Raji (cell line): ENCODE results near the gene SCYGR8.

Source experiments
- POLR2A ChIP-seq: IDR thresholded peaks from 2 replicates; pipeline ENCODE4 v1.6.1; 2011; ENCODE audit warnings: low read depth, low read length, control low read depth; ENCODE audit not compliant: insufficient read depth

SCYGR8 gene

GRCh38 chr2:227745594-227745993, at the start of gene SCYGR8:
Gene SCYGR8 (plus strand): TSS chr2:227745894. CDS start chr2:227745894, 0 bp downstream.
- no peak for TF ChIP-seq POLR2A

- TF ChIP-seq POLR2A, result no peak
Observed at GRCh38 chr2:227696990-227697679, 48.6 kb upstream of the SCYGR8 start.

DNA sequence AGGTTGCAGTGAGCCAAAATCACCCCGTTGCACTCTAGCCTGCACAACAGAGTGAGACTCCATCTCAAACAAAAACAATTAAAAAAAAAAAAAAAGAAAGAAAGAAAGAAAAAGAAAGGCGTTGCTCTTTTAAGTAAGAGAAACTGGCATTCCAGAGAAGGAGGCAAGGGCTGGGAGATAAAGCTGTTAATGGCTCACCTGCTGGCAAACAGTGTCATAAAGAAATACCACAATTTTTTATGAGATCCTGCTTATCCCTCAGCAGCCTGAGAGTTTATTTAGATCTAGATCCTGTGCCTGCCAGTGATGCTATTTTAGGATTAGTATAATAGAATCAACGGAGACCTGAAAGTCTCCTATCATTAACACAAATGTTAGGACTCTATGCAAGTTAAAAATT, 44.1 kb upstream of the SCYGR8 start:
- no peak for TF ChIP-seq POLR2A

DNA sequence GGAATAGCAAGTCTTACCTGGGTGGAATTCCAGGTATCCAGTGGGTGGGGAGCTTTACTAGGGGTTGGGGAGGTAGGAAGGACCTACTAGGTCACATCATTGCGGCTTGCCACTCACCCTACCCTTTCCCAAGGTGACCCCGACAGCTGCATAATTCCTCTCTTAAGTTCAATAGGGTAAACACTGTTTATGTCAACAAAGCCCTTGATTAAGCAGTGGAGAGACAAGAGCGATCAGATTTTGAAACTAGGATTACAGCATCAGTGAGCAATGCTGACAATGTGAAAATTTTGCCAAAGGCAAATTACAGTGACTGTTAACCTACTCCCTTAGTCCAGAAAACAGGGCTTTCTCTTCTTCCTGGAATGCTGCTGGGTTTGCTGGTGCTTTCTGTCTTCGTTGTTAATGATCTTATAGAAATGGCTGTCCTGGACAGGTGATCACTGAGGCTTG, 42.4 kb upstream of the SCYGR8 start:
- TF ChIP-seq POLR2A, result no peak

GRCh38 chr2:227703961-227704360, 41.7 kb upstream of the SCYGR8 start:
- TF ChIP-seq POLR2A, result no peak

DNA sequence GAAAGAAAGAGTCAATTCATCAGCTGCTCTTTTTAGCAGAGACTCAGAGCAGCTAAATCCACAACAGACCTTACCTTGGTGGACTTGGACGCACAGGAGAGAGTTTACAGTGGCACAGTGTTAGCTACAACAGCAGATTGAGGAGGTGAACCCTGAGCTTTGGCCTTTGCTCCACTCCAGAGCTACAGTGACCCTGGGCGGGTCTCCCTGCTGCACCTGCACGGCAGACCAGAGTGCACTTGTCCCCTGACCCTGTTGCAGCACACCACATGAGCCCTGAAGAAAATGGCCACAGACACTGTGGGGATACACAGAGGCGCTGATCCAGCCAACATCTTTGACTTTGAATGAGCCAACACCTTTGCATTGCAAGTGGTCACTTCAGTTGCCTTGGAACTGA, 38.8 kb upstream of the SCYGR8 start:
- TF ChIP-seq POLR2A, result no peak

DNA sequence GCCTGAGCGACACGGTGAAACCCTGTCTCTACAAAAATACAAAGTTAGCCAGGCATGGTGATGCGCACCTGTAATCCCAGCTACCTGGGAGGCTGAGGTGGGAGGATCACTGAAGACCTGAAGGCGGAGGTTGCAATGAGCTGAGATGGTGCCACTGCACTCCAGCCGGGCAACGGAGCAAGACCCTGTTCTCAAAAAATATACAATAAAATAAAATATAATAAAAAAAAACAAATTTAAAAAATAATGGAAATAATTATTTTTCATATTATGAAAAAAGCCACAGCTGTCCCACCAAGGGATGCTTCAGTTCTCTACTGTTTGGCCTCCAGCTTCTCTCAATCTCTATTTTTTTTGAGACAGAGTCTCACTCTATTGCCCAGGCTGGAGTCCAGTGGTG, 38.3 kb upstream of the SCYGR8 start:
- TF ChIP-seq POLR2A, result no peak

DNA sequence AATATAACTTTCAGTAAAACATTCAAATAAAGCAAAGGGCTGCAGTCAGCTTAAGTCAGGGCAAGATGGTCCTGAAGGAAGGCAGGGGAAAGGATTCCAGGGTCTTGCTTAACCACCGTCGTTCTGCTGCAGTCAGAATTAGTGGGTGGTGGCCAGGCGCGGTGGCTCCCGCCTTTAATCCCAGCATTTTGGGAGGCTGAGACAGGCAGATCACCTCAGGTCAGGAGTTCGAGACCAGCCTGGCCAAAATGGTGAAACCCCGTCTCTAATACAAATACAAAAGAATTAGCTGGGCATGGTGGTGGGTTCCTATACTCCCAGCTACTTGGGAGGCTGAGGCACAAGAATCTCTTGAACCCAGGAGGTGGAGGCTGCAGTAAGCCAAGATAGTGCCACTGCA, 34.7 kb upstream of the SCYGR8 start:
- no peak for TF ChIP-seq POLR2A

GRCh38 chr2:227713291-227713690, 32.4 kb upstream of the SCYGR8 start:
- TF ChIP-seq POLR2A, result no peak

GRCh38 chr2:227716501-227716900, 29.2 kb upstream of the SCYGR8 start:
- TF ChIP-seq POLR2A, result no peak

- no peak for TF ChIP-seq POLR2A
Observed at GRCh38 chr2:227717687-227718567, 27.8 kb upstream of the SCYGR8 start, which contains the start of gene SLC19A3. Gene SLC19A3 (minus strand): TSS chr2:227718028. CDS start chr2:227702318, 15,710 bp downstream.

DNA sequence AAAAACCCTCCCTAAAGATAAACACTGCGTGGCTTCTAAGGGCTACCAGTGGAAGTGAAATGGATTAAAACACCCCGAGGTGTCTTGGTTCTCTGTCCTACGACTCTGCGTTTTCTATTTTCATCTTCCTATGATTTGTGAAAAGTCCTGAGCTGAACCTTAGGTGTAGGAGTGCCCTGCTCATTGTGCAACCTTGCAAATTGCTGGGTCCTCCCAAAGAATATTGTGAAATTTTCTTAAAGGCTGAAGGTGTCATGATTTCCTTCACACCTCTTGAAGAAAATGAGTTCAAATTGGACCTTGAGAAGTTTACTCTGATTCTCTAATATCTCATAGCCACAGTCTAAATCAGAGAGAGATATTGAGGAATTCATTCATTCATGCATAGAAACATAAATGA, 26.1 kb upstream of the SCYGR8 start:
- no peak for TF ChIP-seq POLR2A

DNA sequence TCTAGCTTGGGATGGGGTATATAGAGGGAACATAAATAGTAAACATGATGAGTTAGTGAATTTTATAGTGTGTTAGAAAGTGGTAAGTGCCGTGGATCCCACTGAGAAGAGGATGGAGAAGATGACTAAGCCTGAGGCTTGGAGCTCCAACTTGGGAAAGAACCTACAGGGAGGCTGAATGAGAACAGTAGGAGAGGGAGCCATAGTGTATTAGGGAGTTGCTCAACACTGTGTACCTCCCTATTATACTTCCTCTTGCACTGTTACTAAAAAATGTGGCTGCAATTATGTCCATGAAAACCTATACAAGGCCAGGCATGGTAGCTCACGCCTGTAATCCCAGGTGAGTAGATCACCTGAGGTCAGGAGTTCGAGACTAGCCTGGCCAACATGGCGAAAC, 25.0 kb upstream of the SCYGR8 start:
- TF ChIP-seq POLR2A, result no peak

- no peak for TF ChIP-seq POLR2A
Observed at GRCh38 chr2:227724394-227725039, 21.2 kb upstream of the SCYGR8 start, which contains the start of gene SCYGR6. Gene SCYGR6 (minus strand): TSS chr2:227724757. CDS start chr2:227724757, 0 bp downstream.

DNA sequence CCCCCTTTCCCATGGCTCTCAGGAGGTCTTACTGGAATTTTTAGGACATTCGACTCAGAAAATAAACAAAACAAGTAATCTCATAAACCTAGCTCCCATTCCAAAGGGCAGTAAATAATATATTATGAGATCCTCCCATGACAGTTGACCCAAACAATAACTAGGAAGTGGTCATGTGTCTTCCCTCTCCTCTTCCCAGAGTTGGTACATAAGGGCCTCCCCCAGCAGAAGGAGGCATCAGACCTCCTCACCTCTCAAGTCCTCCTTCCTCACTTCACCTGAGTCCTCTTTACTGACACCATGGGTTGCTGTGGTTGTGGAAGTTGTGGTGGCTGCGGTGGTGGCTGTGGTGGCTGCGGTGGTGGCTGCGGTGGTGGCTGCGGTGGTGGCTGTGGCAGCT, 17.7 kb upstream of the SCYGR8 start, which contains the start of gene SCYGR7:
TSS of gene SCYGR7 (plus strand) at position 301 of the 400 bp plus-strand sequence. CDS start at position 301, 0 bp downstream.
- no peak for TF ChIP-seq POLR2A
